HS-27A (cell line): ENCODE data around the gene DTX1.
"Not testable (repeated sequence)": the region's sequence is repeated elsewhere in the genome, so short reads cannot be mapped to it uniquely, and the experiment has no call there.

Source experiments
- DNase-seq: peaks from one replicate; pipeline ENCODE4 v3.0.0-alpha.2; 2012; ENCODE audit warnings: low read depth, missing footprints

The DTX1 gene

GRCh38 chr12:113114447-113115178, 58.1 kb downstream of the DTX1 start:
- DNase-seq = no peak

GRCh38 chr12:113115455-113116126, 59.1 kb downstream of the DTX1 start:
- no peak for DNase-seq

GRCh38 chr12:113116875-113117274, 60.3 kb downstream of the DTX1 start:
- no peak for DNase-seq

- not testable (repeated sequence) for DNase-seq
Measured at GRCh38 chr12:113117684-113118083, 61.2 kb downstream of the DTX1 start.

GRCh38 chr12:113118142-113118541, 61.6 kb downstream of the DTX1 start:
- no peak for DNase-seq

GRCh38 chr12:113119980-113120669, 63.6 kb downstream of the DTX1 start:
- DNase-seq = no peak

GRCh38 chr12:113120670-113121370, 64.3 kb downstream of the DTX1 start:
- DNase-seq = no peak

- no peak for DNase-seq
Measured at GRCh38 chr12:113127791-113128199, 71.3 kb downstream of the DTX1 start.

GRCh38 chr12:113128802-113129663, 72.5 kb downstream of the DTX1 start:
- DNase-seq = no peak

- DNase-seq = no peak
Measured at GRCh38 chr12:113129664-113130456, 73.3 kb downstream of the DTX1 start.

- DNase-seq = no peak
Measured at GRCh38 chr12:113130457-113131135, 74.1 kb downstream of the DTX1 start.

GRCh38 chr12:113131556-113131955, 75.0 kb downstream of the DTX1 start:
- no peak for DNase-seq

GRCh38 chr12:113133036-113133435, 76.5 kb downstream of the DTX1 start:
- DNase-seq = no peak

GRCh38 chr12:113133666-113134065, 77.1 kb downstream of the DTX1 start:
- DNase-seq = no peak

- no peak for DNase-seq
Measured at GRCh38 chr12:113134071-113134470, 77.5 kb downstream of the DTX1 start.

GRCh38 chr12:113134521-113134951, 78.0 kb downstream of the DTX1 start:
- DNase-seq = no peak

GRCh38 chr12:113135178-113136127, 78.9 kb downstream of the DTX1 start, which contains the start of gene RASAL1:
TSS of gene RASAL1 (minus strand) at chr12:113135761. CDS start at chr12:113135462, 299 bp downstream.
- DNase-seq = no peak

- no peak for DNase-seq
Measured at GRCh38 chr12:113136128-113136989, 79.8 kb downstream of the DTX1 start.
